OCI-LY3 (cell line): ENCODE measurements around the gene N4BP3.

Experiments used
- EZH2phosphoT487 ChIP-seq: fragments of 200-600 bp; shearing (Covaris generic); IDR thresholded peaks from 2 replicates; pipeline ENCODE4 v1.6.1; 2018; ENCODE audit warnings: antibody characterized with exemption, mixed run types, low read depth
- TF ChIP-seq, protein P1 (sequence below): fragments of 200-600, 300-600 bp; sonication (generic); IDR thresholded peaks from 2 replicates; pipeline ENCODE4 v1.5.1; 2014; ENCODE audit warnings: antibody characterized with exemption, low read length, low read depth

- TF ChIP-seq, protein P1, sequence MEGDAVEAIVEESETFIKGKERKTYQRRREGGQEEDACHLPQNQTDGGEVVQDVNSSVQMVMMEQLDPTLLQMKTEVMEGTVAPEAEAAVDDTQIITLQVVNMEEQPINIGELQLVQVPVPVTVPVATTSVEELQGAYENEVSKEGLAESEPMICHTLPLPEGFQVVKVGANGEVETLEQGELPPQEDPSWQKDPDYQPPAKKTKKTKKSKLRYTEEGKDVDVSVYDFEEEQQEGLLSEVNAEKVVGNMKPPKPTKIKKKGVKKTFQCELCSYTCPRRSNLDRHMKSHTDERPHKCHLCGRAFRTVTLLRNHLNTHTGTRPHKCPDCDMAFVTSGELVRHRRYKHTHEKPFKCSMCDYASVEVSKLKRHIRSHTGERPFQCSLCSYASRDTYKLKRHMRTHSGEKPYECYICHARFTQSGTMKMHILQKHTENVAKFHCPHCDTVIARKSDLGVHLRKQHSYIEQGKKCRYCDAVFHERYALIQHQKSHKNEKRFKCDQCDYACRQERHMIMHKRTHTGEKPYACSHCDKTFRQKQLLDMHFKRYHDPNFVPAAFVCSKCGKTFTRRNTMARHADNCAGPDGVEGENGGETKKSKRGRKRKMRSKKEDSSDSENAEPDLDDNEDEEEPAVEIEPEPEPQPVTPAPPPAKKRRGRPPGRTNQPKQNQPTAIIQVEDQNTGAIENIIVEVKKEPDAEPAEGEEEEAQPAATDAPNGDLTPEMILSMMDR, result no peak
- TF ChIP-seq EZH2phosphoT487, result no peak
Observed at GRCh38 chr5:178129296-178129695, 16.0 kb downstream of the N4BP3 start.
